Inferior parietal cortex (tissue), 1 donor: ENCODE data around the gene USP47.

Experiments
- DNase-seq: peaks from one replicate; pipeline ENCODE4 v3.0.0-alpha.2; 2016; ENCODE audit errors: extremely low spot score

USP47 gene

DNA sequence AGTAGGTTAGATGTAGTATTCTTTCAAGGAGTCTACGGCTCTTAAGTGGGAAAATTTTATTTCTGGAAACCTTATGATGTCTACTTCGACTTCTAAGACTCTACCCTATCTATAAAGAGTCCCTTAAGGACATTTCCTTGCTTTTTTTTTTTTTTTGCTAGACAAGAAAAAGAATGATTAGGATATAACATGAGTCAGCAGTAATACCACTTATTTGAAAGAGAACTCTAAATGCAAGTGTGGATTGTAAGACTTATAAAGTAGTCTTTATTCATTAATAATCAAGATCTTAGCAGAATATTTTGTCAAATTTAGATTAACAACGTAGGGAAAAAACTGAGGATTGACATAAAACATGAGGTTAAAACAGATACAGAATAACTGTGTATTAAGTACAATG is 95.7 kb downstream of the USP47 start:
- DNase-seq, result no peak

DNA sequence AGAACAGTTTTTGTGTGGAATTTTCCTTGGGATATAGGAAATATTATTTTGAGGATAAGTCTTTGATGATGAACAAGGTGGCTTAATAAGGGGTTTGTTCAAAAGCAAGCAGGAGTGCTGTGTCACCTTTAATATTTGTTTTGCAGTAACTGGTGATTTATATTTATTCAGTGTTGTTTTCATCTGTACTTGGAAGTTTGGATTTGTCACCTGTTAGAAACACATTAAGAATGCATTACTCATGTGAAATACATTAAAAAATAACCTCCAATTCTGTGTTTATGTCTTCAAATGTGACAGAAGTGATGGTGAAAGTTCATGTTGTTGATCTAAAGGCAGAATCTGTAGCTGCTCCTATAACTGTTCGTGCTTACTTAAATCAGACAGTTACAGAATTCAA is 96.2 kb downstream of the USP47 start:
- DNase-seq, result no peak

DNA sequence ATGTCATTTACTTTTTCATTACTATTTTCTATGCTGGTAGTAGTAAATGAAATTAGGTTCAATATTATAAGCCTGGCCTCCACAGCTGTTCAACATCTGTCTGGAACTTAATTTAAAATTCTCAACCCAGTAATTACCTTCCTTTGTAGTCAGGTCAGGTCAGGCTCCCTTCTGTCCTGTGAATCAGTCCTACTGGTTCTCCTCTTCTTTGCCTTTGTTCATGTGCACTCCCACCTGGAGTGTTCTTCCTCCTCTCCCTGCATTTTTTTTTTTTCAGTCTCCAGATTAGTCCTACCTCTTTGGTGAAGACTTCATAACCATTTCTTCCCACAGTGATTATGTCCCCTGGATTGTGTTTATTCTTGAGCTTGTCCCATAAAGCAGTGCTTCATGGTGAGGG is 98.8 kb downstream of the USP47 start:
- no peak for DNase-seq

DNA sequence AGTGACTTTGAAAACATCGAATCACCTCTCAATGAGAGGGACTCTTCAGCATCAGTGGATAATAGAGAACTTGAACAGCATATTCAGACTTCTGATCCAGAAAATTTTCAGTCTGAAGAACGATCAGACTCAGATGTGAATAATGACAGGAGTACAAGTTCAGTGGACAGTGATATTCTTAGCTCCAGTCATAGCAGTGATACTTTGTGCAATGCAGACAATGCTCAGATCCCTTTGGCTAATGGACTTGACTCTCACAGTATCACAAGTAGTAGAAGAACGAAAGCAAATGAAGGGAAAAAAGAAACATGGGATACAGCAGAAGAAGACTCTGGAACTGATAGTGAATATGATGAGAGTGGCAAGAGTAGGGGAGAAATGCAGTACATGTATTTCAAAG is 100.9 kb downstream of the USP47 start:
- DNase-seq, result no peak

DNA sequence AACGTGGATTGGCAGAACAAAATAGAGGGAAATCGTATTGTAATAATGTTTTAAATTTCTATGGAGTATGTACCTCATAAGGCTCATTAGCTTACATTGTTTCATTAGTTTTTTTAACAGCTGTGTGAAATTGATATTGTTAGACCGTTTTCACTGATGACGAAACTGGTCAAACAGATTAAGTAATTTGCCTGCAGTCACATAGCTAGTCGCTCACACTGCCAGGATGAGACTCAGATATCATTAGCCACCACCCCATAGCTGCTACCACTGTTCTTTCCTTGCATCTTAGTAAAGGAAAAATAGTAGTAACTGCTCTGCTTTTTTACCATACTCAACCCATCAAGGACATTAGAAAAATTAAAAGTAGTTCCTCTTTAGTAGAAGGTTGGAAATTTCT is 102.7 kb downstream of the USP47 start:
- no peak for DNase-seq

DNA sequence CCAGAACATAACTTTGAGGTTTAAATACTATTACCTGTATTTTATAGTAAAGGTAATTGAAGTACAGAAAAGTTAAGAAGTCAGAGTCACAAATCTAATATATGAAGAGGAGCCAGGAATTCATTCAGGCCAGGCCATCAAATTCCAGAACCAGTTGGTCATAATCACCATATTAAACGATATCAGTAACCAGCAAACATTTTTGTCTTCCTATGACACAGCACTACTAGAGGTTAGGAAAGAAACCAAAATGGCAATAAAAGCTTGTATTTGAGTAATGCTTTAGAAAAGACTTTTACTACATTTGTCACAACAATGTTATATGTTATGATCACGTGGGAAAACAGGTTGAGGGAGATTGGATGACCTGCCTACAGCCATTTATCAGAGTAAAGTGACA is 104.4 kb downstream of the USP47 start:
- no peak for DNase-seq

DNA sequence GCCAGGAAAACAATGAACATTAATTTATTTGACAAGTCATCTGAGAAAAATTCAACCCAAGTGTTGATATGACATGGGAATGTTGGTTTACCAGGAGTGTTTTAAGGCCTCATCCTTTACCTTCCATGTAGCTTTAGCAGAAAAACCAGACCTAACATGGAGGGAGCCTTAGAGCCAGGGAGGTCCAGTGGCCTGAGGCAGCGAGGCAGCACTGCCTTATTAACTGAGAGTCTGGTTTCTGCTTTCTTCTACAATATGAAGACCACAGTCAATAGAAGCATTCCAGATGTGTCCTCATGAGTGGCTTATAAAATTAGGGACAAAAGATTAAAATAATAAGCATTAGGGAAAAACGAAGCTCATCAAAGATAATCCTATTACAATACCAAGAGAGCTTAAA is 105.1 kb downstream of the USP47 start:
- no peak for DNase-seq

DNA sequence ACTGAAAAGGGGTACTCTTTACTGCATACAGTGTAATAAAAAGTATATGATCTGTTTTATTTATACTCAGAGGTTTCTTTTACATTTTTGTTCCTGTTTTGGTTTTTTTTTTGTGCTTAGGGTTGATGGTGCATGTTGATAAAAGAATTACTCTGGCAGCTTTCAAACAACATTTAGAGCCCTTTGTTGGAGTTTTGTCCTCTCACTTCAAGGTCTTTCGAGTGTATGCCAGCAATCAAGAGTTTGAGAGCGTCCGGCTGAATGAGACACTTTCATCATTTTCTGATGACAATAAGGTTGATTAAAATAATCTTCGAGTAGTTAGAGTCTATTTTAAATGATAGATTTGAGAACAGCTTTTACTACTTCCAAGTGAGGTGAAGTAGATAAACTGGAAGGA is 106.1 kb downstream of the USP47 start:
- no peak for DNase-seq

DNA sequence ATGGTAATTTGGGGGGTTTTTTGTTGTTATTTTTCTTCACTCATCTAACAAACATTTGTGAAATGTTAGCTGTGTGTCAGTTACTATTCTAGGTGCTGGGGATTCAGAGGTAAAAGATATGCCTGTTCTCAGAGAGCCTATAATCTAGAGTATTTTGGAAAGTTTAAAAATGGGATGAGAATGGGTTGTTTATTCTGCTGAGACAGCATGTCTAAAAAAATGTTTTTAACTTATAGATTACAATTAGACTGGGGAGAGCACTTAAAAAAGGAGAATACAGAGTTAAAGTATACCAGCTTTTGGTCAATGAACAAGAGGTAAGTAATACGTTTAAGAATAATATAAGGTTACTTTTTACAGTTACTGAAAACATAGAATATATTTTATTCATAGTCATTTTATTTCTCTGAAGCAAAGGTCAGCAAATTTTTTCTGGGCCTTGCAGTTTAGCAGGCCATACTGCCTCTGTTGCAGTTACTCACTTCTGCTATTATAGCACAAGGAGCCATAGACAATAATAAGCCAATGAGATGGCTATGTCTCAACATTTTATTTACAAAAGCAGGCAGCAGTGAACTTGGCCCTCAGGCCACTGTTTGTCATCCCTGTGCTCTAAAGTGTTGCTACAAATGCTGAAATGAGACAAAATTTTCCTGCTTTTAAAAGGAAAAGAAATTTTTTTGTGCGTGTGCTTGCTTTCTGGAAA is 106.6 kb downstream of the USP47 start:
- no peak for DNase-seq

DNA sequence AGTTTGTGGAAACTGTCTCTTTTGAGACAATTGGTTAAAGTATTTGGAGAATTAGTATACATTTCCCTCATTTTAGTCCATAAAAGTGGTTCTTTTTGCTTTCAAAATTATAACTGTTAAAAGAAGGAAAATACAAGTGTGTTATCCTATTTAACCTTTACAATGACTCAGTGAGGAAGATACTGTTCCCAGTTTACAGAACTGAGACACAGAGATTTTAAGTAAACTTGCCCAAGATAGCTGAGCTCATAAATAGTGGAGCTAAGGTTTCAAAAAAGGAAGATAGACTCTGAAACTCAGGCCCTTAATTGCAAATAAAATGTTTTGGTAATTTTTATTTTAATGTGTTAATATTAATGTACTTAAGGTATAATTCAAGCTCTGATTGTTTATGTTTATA is 107.7 kb downstream of the USP47 start:
- no peak for DNase-seq

DNA sequence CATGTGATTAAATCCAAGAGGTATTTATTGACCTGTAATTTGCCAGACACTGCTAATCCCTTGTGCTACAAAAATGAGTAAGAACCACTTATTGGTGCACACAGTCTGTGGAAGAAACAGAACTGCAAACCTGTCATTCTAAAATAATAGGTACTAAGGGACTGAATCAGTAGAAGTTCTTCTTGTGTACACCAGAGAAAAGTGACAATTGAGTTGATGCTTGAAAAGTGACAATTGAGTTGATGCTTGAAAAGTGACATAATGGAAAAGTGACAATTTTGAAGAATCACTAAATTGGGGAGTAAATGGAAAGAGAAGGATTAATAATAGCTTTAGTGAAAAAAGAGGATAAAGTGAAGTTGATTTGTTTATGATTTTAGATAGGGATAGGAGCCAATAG is 110.3 kb downstream of the USP47 start:
- DNase-seq, result no peak

DNA sequence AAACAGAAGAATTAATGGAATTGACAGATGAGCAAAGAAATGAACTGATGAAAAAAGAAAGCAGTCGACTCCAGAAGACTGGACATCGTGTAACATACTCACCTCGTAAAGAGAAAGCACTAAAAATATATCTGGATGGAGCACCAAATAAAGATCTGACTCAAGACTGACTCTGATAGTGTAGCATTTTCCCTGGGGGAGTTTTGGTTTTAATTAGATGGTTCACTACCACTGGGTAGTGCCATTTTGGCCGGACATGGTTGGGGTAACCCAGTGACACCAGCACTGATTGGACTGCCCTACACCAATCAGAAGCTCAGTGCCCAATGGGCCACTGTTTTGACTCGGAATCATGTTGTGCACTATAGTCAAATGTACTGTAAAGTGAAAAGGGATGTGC is 114.2 kb downstream of the USP47 start:
- no peak for DNase-seq

DNA sequence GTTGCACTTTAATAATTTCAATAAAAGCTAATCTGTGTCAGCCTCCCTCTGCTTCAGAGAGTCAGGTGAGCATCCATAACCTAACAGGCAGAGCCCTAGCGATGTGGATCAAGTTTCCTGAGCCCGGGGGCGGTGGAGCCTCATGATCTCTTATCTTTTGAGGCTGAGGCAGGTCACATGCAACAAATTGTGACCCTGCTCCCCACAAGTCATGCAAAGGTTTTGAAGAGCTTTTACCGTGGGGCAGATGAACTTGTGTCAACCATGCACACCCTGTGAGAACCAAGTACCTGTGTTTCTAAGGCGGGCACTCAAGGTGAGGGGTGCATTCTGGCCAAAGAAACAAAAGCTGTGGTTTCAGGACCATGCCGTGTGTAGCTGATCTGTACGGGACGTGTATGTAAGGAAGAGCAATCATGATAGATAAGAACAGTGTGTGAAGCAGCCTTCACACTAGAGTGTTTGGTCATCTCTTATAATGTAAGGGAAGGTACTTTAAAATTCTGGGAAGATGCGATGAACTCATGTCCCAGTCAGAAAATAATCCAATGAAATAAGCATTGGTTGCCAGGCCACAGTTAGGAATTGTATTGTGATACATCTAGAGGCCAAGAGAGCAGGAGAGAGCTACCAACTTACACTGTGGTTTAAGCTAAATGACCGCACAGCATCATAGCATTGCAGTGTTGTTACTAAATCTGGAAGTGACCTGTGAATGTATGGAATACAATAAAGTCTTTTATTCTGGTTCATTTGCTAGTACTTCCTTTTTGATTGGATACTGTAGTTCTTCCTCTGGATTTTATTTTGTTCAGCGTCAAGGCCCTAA is 116.8 kb downstream of the USP47 start:
- DNase-seq, result no peak

DNA sequence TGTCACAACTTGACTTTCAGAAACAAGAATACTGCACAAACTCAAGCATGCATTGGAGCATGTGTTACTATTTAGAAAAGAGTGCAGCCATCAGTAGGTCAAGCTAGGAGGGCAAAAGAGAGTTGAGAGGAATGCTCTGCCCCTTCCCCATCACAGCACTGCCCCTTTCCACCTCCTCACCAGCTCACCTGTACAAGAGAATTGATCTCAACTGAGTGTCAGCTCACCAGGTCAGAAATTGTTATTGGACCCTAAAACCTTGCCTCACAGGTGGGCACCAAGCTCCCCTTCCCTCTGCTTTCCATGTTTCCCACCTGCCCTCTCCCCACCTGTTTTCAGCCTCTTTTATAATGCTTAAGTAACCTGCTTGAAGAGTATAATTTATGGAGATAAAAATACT is 117.8 kb downstream of the USP47 start:
- no peak for DNase-seq

DNA sequence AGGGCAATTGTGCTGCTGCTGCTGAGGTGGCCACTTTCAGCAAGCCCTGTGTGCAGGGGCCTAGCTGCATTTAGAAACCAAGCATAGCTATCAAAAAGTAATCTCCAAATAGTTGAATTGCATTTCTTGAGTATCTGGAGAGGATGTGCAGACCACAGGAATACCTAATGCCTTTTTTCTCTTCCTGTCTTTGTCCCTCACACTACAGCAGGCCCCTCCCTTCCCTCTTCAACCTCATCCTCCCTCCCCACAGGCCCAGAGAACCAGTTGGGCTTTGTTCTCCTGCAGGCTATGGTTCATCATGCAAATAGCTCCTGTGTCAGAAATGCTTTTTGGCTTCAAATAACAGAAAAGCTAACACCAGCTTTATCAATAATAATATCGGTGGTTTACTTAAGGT is 118.9 kb downstream of the USP47 start:
- no peak for DNase-seq

DNA sequence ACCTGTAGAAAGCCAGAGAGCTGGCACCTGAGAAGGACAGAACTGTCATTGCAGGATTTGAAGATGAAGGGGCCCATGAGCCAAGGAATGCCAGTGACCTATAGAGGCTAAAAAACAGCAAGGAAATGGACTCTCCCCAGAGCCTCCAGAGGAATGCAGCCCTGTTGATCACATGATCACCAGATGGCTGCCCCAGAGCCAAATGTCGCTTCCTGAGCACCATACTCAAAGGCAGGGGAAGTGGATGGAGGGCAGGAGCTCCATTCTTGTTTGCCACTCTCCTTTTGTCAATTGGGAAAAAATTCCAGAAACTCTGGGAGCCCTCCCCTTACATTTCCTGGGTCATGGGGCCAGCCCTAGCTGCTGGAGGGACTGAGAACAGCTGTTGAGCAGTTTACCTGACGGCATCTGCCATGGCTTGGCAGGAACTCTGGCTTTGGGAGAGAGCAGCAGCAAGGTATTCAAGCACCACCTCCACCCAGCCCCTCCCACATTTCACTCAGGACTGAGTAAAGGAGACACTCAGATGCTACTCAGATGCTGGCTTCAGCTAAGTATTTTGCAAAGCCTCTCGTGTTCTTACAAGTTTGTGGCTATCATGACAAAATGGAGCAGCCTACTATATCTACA is 119.7 kb downstream of the USP47 start:
- DNase-seq, result no peak

DNA sequence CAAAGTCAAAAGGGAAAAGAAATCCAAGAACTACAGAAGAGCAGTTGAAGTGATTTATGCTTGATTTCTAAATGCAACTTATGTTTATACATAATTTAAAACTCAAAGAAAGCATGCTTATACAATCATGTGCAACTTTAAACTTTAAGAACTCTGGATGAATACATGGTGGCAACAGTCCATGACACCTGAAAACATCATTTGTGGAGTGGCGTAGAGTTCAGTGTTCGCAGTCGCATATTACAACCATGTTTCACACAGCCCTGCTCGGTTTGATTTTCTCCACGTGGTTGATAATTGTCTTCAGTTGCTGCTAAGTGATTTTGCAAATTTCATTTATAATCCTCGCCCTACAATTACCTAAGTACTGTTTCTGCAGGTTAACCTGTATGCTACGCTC is 121.3 kb downstream of the USP47 start:
- no peak for DNase-seq

DNA sequence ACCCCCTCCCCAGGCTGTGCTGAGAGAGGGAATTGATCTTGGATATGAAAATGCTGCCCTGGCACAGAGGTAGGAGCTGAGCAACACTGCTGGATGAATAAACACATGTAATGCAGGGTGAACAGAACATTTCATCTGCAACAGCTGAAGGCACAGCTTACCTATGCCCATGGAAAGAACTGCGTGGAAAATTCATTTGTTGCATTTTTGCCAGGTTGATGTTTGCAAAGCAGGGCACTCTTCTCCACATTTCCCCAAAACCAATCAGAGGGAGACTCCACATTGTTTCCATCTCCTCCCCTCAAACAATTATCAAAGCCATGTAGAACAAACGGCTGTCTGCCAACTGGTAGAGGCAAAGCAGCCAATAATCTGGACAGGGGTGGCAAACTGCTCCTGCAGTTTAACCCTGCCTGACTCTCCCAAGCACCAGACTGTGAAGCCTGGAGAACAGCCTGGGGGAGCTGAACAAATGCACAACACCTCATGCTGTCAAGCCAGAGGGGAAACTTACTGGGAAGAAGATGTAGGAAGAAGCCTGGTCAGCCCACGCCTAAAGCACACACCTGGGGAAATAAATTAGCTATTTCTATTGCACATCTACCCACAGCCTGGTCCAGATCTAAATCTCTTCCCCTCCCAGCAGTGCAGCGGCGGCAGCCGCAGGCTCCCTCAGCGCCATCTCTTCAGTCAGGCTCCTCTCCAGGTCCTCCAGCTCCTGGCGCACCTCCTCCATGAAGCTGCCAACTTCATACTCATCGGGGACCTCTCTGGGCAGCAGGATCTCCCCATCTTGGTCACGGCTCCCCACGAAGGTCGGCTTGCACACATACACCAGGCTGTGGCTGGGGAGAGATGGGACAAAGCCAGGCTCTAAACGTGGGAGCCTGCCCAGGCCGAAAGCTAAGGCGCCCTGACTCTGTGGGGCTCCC is 122.3 kb downstream of the USP47 start:
- no peak for DNase-seq

DNA sequence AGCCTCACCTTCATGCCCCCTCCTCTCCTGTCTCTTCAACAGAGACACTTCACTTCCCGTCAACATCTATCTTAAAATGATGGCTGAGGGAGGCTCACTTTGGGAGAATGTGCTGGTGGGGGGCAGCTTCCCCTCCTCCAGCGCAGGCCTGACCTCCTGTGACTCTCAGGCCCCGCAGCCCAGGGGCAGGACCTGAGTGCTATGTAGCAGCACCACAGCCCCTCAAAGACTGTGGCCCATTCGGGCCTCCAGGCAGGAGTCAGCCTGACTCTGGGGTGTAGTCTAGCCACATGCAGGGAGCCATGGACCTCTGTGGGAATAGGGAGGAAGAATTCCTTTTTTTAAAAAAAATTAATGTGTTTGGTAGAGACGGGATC is 123.0 kb downstream of the USP47 start:
- no peak for DNase-seq

DNA sequence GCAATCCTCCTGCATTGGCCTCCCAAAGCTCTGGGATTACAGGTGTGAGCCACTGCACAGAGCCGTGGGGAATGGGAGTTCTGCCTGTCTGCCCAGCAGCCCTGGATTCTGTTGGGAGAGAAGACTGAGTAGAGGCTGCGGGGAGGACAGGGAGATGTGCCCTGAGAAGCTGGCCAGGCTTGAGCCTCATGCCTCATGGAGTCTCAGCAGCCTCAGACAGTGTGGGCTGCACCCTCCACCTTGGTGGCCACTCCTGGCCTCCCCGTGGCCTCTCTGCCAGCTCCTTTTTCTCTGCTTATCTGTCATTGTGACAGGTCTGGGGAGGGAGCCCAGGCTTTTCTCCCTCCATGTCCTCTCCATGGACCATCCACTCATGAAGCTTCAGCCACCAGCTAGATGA is 123.4 kb downstream of the USP47 start:
- DNase-seq, result no peak

DNA sequence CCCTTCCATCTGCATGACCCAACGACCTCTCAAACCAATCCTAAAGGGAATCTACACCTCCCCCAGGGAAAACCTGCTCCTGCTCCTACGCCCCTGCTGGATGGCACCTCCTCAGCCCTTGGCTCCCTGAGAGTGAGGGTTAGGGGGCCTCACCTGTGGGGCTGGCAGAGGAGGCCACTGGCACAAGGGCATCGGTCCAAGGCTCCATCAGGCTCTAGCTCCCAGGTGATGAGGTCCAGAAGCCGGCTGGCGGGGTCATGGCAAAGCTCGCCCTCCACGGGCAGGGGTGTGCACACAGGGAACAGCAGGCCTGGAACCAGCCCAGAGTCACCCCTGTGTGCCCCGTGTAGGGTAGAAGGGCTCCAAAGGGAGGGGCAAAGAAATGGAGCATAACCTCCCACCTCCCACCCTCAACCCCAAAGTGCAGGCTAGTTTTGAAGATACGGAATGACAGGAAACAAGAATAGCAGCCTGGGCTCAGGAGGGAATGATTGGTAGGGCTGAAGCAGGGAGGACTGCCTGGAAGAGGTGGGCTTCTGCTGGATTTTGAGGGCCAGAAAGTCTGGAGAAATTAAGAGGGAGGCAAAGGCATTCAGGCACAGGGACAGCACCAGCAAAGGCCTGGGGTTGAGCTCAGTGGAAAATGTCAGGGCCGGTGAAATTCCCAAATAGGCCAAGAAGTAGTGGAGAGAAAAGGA is 124.0 kb downstream of the USP47 start:
- DNase-seq, result no peak
